HepG2 (cell line): ENCODE results near the gene CC2D1A. TPM values are rescaled to one million over a fixed set of nuclear protein-coding genes. Genes with fewer than 3 reads are reported as not detected.

Experiments used
- AHR ChIP-seq: IDR thresholded peaks from 2 replicates; pipeline ENCODE4 v1.6.1; 2018; ENCODE audit warnings: missing genetic modification reagents, missing compliant biosample characterization
- CBFB ChIP-seq: sonication (generic); formaldehyde crosslinking; IDR thresholded peaks from 2 replicates; pipeline ENCODE4 v1.4.0; 2020; ENCODE audit warnings: missing genetic modification reagents
- CENPT ChIP-seq: sonication (generic); formaldehyde crosslinking; IDR thresholded peaks from 2 replicates; pipeline ENCODE4 v1.8.0; 2022; ENCODE audit warnings: low read depth, mild to moderate bottlenecking, moderate library complexity, missing genetic modification reagents
- ETS1 ChIP-seq: sonication (generic); formaldehyde crosslinking; IDR thresholded peaks from 2 replicates; pipeline ENCODE4 v1.4.0; 2020; ENCODE audit warnings: missing genetic modification reagents
- GLMP ChIP-seq: sonication (generic); formaldehyde crosslinking; IDR thresholded peaks from 2 replicates; pipeline ENCODE4 v1.9.0; 2021; ENCODE audit warnings: missing genetic modification reagents, mild to moderate bottlenecking, borderline replicate concordance
- GPBP1L1 ChIP-seq: sonication (generic); formaldehyde crosslinking; IDR thresholded peaks from 2 replicates; pipeline ENCODE4 v1.5.0; 2020; ENCODE audit warnings: mild to moderate bottlenecking, missing genetic modification reagents
- JUND ChIP-seq: sonication (generic); formaldehyde crosslinking; IDR thresholded peaks from 2 replicates; pipeline ENCODE4 v1.8.0; 2022; ENCODE audit warnings: mild to moderate bottlenecking, missing genetic modification reagents
- MLXIP ChIP-seq: sonication (generic); formaldehyde crosslinking; IDR thresholded peaks from 2 replicates; pipeline ENCODE4 v1.9.0; 2021; ENCODE audit warnings: missing genetic modification reagents, borderline replicate concordance
- NCOA1 ChIP-seq: sonication (generic); formaldehyde crosslinking; IDR thresholded peaks from 2 replicates; pipeline ENCODE4 v1.9.0; 2021; ENCODE audit warnings: missing genetic modification reagents
- POGZ ChIP-seq: sonication (generic); formaldehyde crosslinking; IDR thresholded peaks from 2 replicates; pipeline ENCODE4 v1.4.0; 2020; ENCODE audit warnings: mild to moderate bottlenecking, missing genetic modification reagents
- SKIL ChIP-seq: sonication (generic); formaldehyde crosslinking; IDR thresholded peaks from 2 replicates; pipeline ENCODE4 v1.8.0; 2022; ENCODE audit warnings: missing genetic modification reagents, mild to moderate bottlenecking, moderate library complexity, borderline replicate concordance
- SNAI1 ChIP-seq: sonication (generic); formaldehyde crosslinking; IDR thresholded peaks from 2 replicates; pipeline ENCODE4 v1.5.0; 2020; ENCODE audit warnings: mild to moderate bottlenecking, missing genetic modification reagents, borderline replicate concordance
- TGIF2 ChIP-seq: IDR thresholded peaks from 2 replicates; pipeline ENCODE4 v1.6.1; 2016; ENCODE audit warnings: control low read depth, missing compliant biosample characterization
- TP53 ChIP-seq: sonication (generic); formaldehyde crosslinking; conservative IDR thresholded peaks from 2 replicates; pipeline ENCODE4 v1.4.0; 2020; ENCODE audit warnings: missing genetic modification reagents
- ZFX ChIP-seq: sonication (generic); formaldehyde crosslinking; IDR thresholded peaks from 2 replicates; pipeline ENCODE4 v1.4.0; 2020; ENCODE audit warnings: mild to moderate bottlenecking, low read depth, missing genetic modification reagents, moderate library complexity
- ZNF331 ChIP-seq: sonication (generic); formaldehyde crosslinking; IDR thresholded peaks from 2 replicates; pipeline ENCODE4 v1.4.0; 2020; ENCODE audit warnings: missing genetic modification reagents
- ZNF432 ChIP-seq: sonication (generic); formaldehyde crosslinking; IDR thresholded peaks from 2 replicates; pipeline ENCODE4 v1.5.0; 2020; ENCODE audit warnings: missing genetic modification reagents, mild to moderate bottlenecking, borderline replicate concordance
- ZNF44 ChIP-seq: sonication (generic); formaldehyde crosslinking; IDR thresholded peaks from 2 replicates; pipeline ENCODE4 v1.5.1; 2020; ENCODE audit warnings: mild to moderate bottlenecking, missing genetic modification reagents
- ZNF747 ChIP-seq: sonication (generic); formaldehyde crosslinking; IDR thresholded peaks from 2 replicates; pipeline ENCODE4 v1.8.1; 2023; ENCODE audit warnings: missing genetic modification reagents, mild to moderate bottlenecking, borderline replicate concordance
- ZZZ3 ChIP-seq: sonication (generic); formaldehyde crosslinking; IDR thresholded peaks from 2 replicates; pipeline ENCODE4 v1.4.0; 2020; ENCODE audit warnings: missing genetic modification reagents, mild to moderate bottlenecking, borderline replicate concordance
- polyA plus RNA-seq, 8 experiments: library from polyadenylated mRNA; depleted of rRNA in 3 of 8; stranded (reverse) in 7 of 8; unstranded in 1 of 8; fragments of >200 nt; fragmentation: Illumina TruSeq in 4 of 8; extraction: Trizol in 4 of 8; gene quantifications; 2 replicates each; pipeline versions ENCODE4 v1.2.1 to v1.2.3, GENCODE V29; 2011 to 2016; ENCODE audit warnings: low read depth in 4 of 8, missing spikeins in 1 of 8, mixed read lengths in 1 of 8; ENCODE audit not compliant: insufficient read depth in 1 of 8
- total RNA-seq, 5 experiments: library from RNA; depleted of rRNA; stranded (reverse); fragments of >200 nt; fragmentation: Illumina TruSeq; extraction: Trizol; gene quantifications; 2 replicates each; pipeline ENCODE4 v1.2.3, GENCODE V29; 2016; ENCODE audit warnings: low read depth in 1 of 5

CC2D1A gene
- total and polyA plus RNA-seq, 2 of the 13 experiments (the other 11 are each of a cell fraction or from before 2014, with no cell fraction given) = 9.7 to 11.5 TPM

- TF ChIP-seq MLXIP (CRISPR knock-in tag) = peak; percentile 37; the same call in 1 of the 2 replicates
- peak; percentile 95 for TF ChIP-seq ZNF44 (CRISPR knock-in tag)
- 0 out of 2 replicates have a peak, but pooled peaks have one; percentile 76 for TF ChIP-seq CENPT
- TF ChIP-seq ZNF432 (CRISPR knock-in tag) = no peak
- peak; percentile 48; the same call in 1 of the 2 replicates for TF ChIP-seq NCOA1
- TF ChIP-seq SKIL (CRISPR knock-in tag) = peak; percentile 29; the same call in 1 of the 2 replicates
- peak; percentile 42; the same call in 1 of the 2 replicates for TF ChIP-seq ZNF331
- no peak for TF ChIP-seq GLMP
- no peak; the same call in 1 of the 2 replicates for TF ChIP-seq CBFB (CRISPR knock-in tag)
- TF ChIP-seq SNAI1 (CRISPR knock-in tag) = no peak
- TF ChIP-seq ZFX = peak; percentile 94
- TF ChIP-seq JUND (CRISPR knock-in tag) = no peak
- TF ChIP-seq POGZ (CRISPR knock-in tag) = peak; percentile 50; the same call in 1 of the 2 replicates
- no peak for TF ChIP-seq ETS1
- no peak for TF ChIP-seq GPBP1L1 (CRISPR knock-in tag)
- TF ChIP-seq AHR (CRISPR knock-in tag) = 0 out of 2 replicates have a peak, but pooled peaks have one; percentile 76
- TF ChIP-seq ZZZ3 = no peak; the same call in 1 of the 2 replicates
- peak; percentile 93 for TF ChIP-seq ZNF747 (CRISPR knock-in tag)
- no peak for TF ChIP-seq TGIF2 (CRISPR knock-in tag)
- no peak for TF ChIP-seq TP53
Observed at GRCh38 chr19:13905634-13906520, at the start of gene CC2D1A, which contains the start of gene BRME1 (continued).
